Adrenal gland (tissue), 5 donors: ENCODE measurements around the gene TCEAL8.

Source experiments
- POLR2A ChIP-seq, 2 donors: fragments of 450-650 bp; IDR thresholded peaks; one replicate each; pipeline ENCODE4 v1.6.1; 2017; ENCODE audit warnings: antibody characterized with exemption in 2 of 2, mild to moderate bottlenecking in 2 of 2, moderate library complexity in 1 of 2
- TF ChIP-seq, protein P1 (sequence below), 6 experiments: fragments of 450-650 bp in 4 of 6; fragments of 200-600 bp in 2 of 6; sonication (generic) in 1 of 6; IDR thresholded peaks; 1 replicate in 5 of 6; 2 replicates in 1 of 6; pipeline versions ENCODE4 v1.5.1 to v1.8.0; 2016 to 2021; ENCODE audit warnings: antibody characterized with exemption in 6 of 6, mild to moderate bottlenecking in 2 of 6, moderate library complexity in 1 of 6
- donor health status: DM: no; HTN: no; CAD: no.

DNA sequence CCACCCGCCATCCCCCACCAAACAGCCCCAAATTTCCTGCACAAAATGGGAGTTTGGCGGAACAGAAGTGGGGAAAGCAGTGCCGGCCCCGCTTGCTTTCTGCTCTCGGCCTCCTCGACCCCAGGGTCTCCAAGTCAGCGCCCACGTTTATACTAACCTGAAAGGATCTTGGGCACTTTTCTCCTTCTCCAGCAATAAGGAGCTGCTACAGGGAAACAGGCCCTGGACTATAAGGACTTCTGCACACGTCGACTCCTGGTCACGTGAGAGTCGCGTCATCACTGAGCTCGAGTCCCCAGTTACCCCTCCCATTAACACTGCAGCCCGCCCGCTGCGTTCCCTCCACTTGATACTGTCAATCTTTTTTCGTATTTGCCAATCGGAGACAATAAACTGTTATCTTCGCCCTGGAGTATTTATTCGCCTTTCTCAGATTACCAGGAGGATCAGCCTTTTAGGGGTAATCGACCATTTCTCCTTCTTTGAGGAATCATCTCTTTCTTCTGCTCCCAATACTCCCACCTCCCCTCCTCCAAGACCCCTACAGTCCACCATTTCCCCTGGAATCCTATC, at the start of gene TCEAL8:
- TF ChIP-seq, protein P1, sequence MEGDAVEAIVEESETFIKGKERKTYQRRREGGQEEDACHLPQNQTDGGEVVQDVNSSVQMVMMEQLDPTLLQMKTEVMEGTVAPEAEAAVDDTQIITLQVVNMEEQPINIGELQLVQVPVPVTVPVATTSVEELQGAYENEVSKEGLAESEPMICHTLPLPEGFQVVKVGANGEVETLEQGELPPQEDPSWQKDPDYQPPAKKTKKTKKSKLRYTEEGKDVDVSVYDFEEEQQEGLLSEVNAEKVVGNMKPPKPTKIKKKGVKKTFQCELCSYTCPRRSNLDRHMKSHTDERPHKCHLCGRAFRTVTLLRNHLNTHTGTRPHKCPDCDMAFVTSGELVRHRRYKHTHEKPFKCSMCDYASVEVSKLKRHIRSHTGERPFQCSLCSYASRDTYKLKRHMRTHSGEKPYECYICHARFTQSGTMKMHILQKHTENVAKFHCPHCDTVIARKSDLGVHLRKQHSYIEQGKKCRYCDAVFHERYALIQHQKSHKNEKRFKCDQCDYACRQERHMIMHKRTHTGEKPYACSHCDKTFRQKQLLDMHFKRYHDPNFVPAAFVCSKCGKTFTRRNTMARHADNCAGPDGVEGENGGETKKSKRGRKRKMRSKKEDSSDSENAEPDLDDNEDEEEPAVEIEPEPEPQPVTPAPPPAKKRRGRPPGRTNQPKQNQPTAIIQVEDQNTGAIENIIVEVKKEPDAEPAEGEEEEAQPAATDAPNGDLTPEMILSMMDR (IDR thresholded peaks at IDR 0.05), result no peak
- peak in 1 of 2 donors; percentile 65 for TF ChIP-seq POLR2A (IDR thresholded peaks at IDR 0.05)
